Calu3 (cell line): ENCODE data around the gene JADE1. TPM values are rescaled to one million over a fixed set of nuclear protein-coding genes. Genes with fewer than 3 reads are reported as not detected.

Experiments used
- BruUV-seq: library from RNA; stranded (reverse); fragments of 400-500 nt; replicated peaks from 2 replicates; lab custom pipeline; 2021; lab: Mats Ljungman, UMichigan
- CTCF ChIA-PET: fragments of 300-600 bp; sonication (Branson Sonifier 250); formaldehyde crosslinking; loops from one replicate; lab custom pipeline; 2022; ENCODE audit warnings: antibody characterized with exemption; lab: Charles Lee
- DNase-seq: peaks from one replicate; pipeline ENCODE4 v3.0.0; 2022
- H3K27ac Mint-ChIP-seq: one replicate; pipeline ENCODE4 v1.8.0; 2022; ENCODE audit warnings: mixed read lengths; ENCODE audit not compliant: unreplicated experiment
- H3K27me3 Mint-ChIP-seq: one replicate; pipeline ENCODE4 v1.8.0; 2022; ENCODE audit warnings: mixed read lengths; ENCODE audit not compliant: unreplicated experiment
- H3K36me3 Mint-ChIP-seq: one replicate; pipeline ENCODE4 v1.8.0; 2022; ENCODE audit warnings: mild to moderate bottlenecking, moderate library complexity, mixed read lengths; ENCODE audit not compliant: insufficient read depth, unreplicated experiment
- H3K4me1 Mint-ChIP-seq: one replicate; pipeline ENCODE4 v1.8.0; 2022; ENCODE audit warnings: mild to moderate bottlenecking, low read depth, mixed read lengths; ENCODE audit not compliant: unreplicated experiment
- H3K4me3 Mint-ChIP-seq: one replicate; pipeline ENCODE4 v1.8.0; 2022; ENCODE audit warnings: mild to moderate bottlenecking, low read depth, moderate library complexity, mixed read lengths; ENCODE audit not compliant: unreplicated experiment
- H3K9me3 Mint-ChIP-seq: one replicate; pipeline ENCODE4 v1.8.0; 2022; ENCODE audit warnings: low read depth, mixed read lengths; ENCODE audit not compliant: unreplicated experiment
- intact Hi-C: fragments of 100-400 bp; cut with micrococcal nuclease; formaldehyde crosslinking; loops from one replicate; pipeline ENCODE4 v1.10.0; 2022; ENCODE audit not compliant: unreplicated experiment
- total RNA-seq: library from RNA; stranded (reverse); gene quantifications from 2 replicates; pipeline ENCODE4 v1.2.3, GENCODE V29; 2022
- TF ChIP-seq, protein P1 (sequence below): fragments of 200-600 bp; IDR thresholded peaks from one replicate; pipeline ENCODE4 v1.8.0; 2022; ENCODE audit warnings: antibody characterized with exemption; ENCODE audit not compliant: unreplicated experiment

Gene JADE1
- total RNA-seq, 1 experiment from 2014 or later, result 33.9 TPM

DNA sequence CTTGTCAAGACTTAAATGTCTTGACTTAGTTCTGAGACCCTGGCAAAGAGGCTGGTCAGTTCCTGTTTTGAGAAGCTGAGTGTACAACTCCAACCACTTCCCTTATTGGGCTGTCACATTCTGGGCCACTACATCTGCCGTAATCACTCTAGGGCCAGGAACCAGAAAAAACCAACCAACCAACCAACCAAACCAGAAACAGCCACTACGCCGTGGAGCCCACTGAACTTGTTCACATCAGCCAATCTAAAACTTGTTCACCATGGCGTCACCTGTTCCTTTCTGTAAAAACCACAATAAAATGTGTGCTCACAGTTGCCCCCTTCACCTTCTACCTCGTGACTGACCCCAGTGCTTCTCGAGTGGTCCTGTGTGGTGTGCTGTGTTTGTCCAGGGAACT is 107.3 kb downstream of the JADE1 start:
- Mint-ChIP-seq H3K9me3 (no peaks in the 10 kb centered on the region), H3K4me1 (no peaks in the 10 kb centered on the region), H3K4me3 (no peak overlapping the region), H3K27ac (no peak overlapping the region), H3K27me3 (no peaks in the 10 kb centered on the region), H3K36me3 (no peaks in the 10 kb centered on the region)
- CTCF ChIA-PET, result no interaction called here
- TF ChIP-seq, protein P1, sequence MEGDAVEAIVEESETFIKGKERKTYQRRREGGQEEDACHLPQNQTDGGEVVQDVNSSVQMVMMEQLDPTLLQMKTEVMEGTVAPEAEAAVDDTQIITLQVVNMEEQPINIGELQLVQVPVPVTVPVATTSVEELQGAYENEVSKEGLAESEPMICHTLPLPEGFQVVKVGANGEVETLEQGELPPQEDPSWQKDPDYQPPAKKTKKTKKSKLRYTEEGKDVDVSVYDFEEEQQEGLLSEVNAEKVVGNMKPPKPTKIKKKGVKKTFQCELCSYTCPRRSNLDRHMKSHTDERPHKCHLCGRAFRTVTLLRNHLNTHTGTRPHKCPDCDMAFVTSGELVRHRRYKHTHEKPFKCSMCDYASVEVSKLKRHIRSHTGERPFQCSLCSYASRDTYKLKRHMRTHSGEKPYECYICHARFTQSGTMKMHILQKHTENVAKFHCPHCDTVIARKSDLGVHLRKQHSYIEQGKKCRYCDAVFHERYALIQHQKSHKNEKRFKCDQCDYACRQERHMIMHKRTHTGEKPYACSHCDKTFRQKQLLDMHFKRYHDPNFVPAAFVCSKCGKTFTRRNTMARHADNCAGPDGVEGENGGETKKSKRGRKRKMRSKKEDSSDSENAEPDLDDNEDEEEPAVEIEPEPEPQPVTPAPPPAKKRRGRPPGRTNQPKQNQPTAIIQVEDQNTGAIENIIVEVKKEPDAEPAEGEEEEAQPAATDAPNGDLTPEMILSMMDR, result no peak
- BruUV-seq, result no TSS peak
- intact Hi-C loops, result no loop called here
- no peak for DNase-seq

DNA sequence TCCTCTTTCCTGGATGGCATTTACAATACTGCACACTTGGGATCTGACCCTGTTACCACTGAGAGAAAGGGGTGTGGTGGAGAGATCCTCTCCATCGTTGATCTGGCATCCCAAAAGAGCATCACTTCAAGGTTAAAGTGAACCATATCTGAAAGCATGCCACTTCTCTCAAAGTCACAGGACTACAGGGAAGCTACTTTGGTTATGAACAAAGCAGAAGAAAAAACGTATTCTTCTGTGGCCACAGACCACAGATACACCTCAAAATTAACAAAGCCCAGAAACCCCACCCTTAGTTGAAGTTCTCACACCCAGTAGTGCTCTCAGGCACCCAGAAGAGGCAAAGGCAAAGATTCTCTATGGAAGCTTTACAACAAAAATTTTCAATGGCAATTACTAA is 108.3 kb downstream of the JADE1 start:
- H3K4me1 Mint-ChIP-seq, result no peaks in the 10 kb centered on the region
- no peaks in the 10 kb centered on the region for H3K36me3 Mint-ChIP-seq
- no peak overlapping the region for H3K27ac Mint-ChIP-seq
- TF ChIP-seq, protein P1, result no peak
- no peaks in the 10 kb centered on the region for H3K9me3 Mint-ChIP-seq
- intact Hi-C loops, result no loop called here
- no peaks in the 10 kb centered on the region for H3K27me3 Mint-ChIP-seq
- DNase-seq, result no peak
- no TSS peak for BruUV-seq
- CTCF ChIA-PET, result no interaction called here
- H3K4me3 Mint-ChIP-seq, result no peak overlapping the region

DNA sequence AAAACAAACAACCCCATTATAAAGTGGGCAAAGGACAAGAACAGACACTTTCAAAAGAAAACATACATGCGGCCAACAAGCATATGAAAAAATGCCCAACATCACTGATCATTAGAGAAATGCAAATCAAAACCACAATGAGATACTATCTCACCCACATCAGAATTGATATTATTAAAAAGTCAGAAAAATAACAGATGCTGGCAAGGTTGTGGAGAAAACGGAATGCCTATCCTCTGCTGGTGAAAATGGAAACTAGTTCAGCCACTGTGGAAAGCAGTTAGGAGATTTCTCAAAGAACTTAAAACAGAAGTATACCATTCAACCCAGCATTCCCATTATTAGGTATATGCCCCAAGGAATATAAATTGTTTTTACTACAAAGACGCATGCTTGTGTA is 112.5 kb downstream of the JADE1 start:
- no peak overlapping the region for H3K27ac Mint-ChIP-seq
- H3K4me3 Mint-ChIP-seq, result no peak overlapping the region
- CTCF ChIA-PET, result no interaction called here
- TF ChIP-seq, protein P1, result no peak
- no peaks in the 10 kb centered on the region for H3K4me1 Mint-ChIP-seq
- H3K27me3 Mint-ChIP-seq, result no peaks in the 10 kb centered on the region
- H3K36me3 Mint-ChIP-seq, result no peaks in the 10 kb centered on the region
- H3K9me3 Mint-ChIP-seq, result no peaks in the 10 kb centered on the region
- no peak for DNase-seq
- BruUV-seq, result no TSS peak
- intact Hi-C loops, result no loop called here
